BE2C (cell line): Measurements from ENCODE around the gene ANKRD11.
A peak's percentile ranks its signal among the peaks of the same experiment; 100 is the strongest.

ENCODE experiments used
- DNase-seq: peaks from one replicate; pipeline ENCODE4 v3.0.0-alpha.2; 2020
- H3K27me3 ChIP-seq: fragments of 250-450 bp; sonication (Bioruptor Pico); 2 replicates; pipeline ENCODE4 v1.5.1; 2020; ENCODE audit warnings: mild to moderate bottlenecking
- H3K36me3 ChIP-seq: fragments of 250-450 bp; sonication (Bioruptor Pico); 2 replicates; pipeline ENCODE4 v1.5.1; 2020; ENCODE audit warnings: mild to moderate bottlenecking
- H3K4me1 ChIP-seq: fragments of 250-450 bp; sonication (Bioruptor Pico); 2 replicates; pipeline ENCODE4 v1.5.1; 2020
- H3K4me3 ChIP-seq: 2 replicates; pipeline ENCODE4 v1.5.1; 2011; ENCODE audit warnings: low read depth, low read length
- H3K9me3 ChIP-seq: fragments of 250-450 bp; sonication (Bioruptor Pico); 2 replicates; pipeline ENCODE4 v1.5.1; 2020
- TF ChIP-seq, protein P1 (sequence below): IDR thresholded peaks from 2 replicates; pipeline ENCODE4 v1.5.1; 2012; ENCODE audit warnings: mild to moderate bottlenecking, low read depth, low read length

Gene ANKRD11

DNA sequence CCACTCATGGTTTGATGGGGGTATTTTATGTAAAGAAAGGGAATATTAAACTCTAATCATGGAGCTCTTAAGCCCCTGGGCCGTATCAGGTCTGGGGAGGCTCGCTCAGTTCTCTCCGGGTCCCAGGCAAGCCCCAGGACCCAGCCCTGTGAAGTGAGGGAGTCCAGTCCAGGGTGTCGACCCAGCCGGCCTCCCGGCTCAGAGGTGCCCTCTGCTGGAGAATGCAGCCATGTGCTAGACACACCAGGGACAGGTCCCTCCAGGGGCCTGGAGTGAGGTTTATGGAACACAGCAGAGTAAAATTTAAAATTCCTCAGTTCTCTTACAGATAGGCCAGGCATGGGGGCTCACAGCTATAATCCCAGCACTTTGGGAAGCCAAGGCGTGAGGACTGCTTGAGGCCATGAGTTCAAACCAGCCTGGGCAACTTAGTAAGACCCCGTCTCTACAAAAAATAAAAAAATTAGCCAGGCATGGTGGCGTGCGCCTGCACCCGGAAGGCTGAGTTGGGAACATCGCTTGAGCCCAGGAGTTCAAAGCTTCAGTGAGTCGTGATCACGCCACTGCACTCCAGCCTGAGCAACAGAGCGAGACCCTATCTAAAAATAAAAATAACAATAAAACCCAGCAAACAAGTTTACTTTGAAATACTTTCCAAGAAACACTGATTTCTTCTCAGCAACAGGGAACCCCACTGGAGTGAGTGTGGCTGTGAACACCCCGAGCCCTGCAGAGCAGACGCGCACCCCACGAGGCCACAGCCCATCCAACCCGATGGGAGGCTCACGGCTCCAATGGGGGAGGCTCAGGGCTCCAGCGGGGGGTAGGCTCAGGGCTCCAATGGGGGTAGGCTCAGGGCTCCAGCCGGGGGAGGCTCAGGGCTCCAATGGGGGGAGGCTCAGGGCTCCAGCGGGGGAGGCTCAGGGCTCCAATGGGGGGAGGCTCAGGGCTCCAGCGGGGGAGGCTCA, 200.6 kb downstream of the ANKRD11 start:
- no peak overlapping the region for H3K4me3 ChIP-seq
- H3K36me3 ChIP-seq: peaks cover 46% of the 10 kb centered on the region
- H3K4me1 ChIP-seq: no peaks in the 10 kb centered on the region
- peak; percentile 87 for DNase-seq
- H3K27me3 ChIP-seq: no peaks in the 10 kb centered on the region
- H3K9me3 ChIP-seq: no peaks in the 10 kb centered on the region
- TF ChIP-seq, protein P1, sequence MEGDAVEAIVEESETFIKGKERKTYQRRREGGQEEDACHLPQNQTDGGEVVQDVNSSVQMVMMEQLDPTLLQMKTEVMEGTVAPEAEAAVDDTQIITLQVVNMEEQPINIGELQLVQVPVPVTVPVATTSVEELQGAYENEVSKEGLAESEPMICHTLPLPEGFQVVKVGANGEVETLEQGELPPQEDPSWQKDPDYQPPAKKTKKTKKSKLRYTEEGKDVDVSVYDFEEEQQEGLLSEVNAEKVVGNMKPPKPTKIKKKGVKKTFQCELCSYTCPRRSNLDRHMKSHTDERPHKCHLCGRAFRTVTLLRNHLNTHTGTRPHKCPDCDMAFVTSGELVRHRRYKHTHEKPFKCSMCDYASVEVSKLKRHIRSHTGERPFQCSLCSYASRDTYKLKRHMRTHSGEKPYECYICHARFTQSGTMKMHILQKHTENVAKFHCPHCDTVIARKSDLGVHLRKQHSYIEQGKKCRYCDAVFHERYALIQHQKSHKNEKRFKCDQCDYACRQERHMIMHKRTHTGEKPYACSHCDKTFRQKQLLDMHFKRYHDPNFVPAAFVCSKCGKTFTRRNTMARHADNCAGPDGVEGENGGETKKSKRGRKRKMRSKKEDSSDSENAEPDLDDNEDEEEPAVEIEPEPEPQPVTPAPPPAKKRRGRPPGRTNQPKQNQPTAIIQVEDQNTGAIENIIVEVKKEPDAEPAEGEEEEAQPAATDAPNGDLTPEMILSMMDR: peak; percentile 94

DNA sequence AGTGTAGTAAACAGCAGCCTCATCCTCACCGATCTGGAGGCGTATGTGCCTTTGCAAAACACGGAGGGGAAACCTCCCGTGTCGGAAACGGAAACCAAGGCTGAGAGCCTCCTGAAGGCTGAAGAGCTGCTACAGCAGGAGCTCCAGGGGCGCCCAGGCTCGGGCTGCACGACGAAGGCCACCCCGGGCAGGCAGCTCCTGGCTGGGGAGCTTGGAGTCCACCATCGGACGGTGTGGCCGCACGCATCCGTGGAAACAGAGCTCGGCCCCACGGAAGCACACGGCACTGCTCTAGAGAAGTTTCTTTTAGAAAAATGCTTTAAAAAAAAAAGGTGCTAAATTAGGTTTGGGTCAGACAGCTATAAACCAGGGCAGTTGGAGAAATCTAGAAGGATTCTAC, 201.4 kb downstream of the ANKRD11 start:
- no peak overlapping the region for H3K4me3 ChIP-seq
- TF ChIP-seq, protein P1: no peak
- DNase-seq: no peak
- H3K9me3 ChIP-seq: no peaks in the 10 kb centered on the region
- peaks cover 53% of the 10 kb centered on the region for H3K36me3 ChIP-seq
- H3K4me1 ChIP-seq: no peaks in the 10 kb centered on the region
- no peaks in the 10 kb centered on the region for H3K27me3 ChIP-seq

DNA sequence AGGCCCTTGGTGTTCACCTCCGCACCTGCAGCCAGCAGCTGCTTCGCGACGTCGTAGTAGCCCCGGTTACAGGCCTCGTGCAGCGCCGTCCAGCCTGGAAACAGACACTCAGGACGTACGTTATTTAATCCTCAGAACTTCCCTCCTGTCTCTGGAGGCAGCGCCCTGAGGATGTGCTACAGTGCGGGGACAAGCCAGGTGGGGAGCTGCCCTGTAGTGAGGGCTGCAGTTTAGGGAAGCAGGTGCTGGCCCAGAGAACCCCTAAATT, 201.8 kb downstream of the ANKRD11 start:
- H3K4me1 ChIP-seq: no peaks in the 10 kb centered on the region
- H3K9me3 ChIP-seq: no peaks in the 10 kb centered on the region
- H3K36me3 ChIP-seq: peaks cover 57% of the 10 kb centered on the region
- no peaks in the 10 kb centered on the region for H3K27me3 ChIP-seq
- no peak overlapping the region for H3K4me3 ChIP-seq
- TF ChIP-seq, protein P1: no peak
- no peak for DNase-seq

DNA sequence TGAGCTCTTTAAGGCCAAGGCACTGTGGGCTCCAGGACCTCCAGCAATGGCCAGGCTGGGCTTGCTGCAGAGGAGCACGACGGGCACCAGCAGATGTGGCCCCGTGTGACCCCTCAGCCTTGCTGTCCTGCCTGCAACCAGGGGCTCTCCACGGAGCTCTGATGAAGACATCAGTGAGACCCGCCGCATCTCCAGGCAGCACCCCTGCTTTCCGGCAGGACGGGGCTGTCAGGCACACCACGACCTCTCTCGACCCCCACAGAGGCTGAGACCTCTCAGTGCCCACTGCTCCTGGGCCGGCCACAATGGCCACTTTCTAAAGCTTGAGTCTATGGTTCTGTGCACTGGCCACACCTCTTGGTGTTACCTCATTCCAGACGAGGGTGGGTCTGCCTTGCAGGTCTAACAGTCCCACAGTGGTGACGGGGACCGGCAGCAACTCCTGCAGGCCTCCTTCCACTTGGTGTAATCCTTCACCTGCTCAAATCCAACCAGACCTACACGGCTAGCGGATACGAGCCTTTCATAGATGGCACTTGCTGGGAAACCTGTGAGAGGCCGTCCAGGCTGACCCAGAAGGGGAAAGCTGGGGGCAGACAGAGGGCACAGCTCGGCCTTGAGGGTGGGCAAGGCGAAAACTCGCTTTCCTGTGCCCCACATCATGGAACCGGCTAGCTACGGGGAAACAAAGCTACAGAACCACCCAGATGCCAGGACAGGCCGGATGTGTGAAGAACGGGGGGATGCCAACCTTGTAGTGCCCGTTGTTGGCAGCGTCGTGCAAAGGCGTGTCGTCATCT, 202.4 kb downstream of the ANKRD11 start:
- H3K36me3 ChIP-seq: peaks cover 62% of the 10 kb centered on the region
- no peak overlapping the region for H3K4me3 ChIP-seq
- no peak for DNase-seq
- H3K27me3 ChIP-seq: no peaks in the 10 kb centered on the region
- TF ChIP-seq, protein P1: no peak
- no peaks in the 10 kb centered on the region for H3K9me3 ChIP-seq
- H3K4me1 ChIP-seq: no peaks in the 10 kb centered on the region

DNA sequence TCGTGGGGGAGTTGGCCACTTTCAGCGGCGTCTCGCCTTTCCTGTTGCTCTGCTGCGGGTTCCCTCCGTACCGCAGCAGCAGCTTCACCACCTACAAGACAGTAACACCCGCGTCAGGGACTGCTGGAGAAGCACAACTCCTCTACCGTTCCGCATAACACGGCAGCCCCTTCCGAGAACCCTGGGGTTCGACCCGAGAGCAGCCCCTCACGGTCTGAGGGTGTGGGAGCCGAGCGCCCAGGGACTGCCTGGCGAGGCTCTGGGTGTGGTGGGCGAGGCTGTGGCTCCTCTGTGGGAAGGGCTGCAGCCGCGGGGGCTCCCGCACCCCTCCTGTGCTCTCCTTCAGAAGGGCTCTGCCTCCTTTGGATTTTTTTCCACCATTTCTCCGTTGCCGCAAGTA, 204.3 kb downstream of the ANKRD11 start:
- no peaks in the 10 kb centered on the region for H3K9me3 ChIP-seq
- peaks cover 73% of the 10 kb centered on the region for H3K36me3 ChIP-seq
- no peak overlapping the region for H3K4me3 ChIP-seq
- no peak for DNase-seq
- H3K4me1 ChIP-seq: no peaks in the 10 kb centered on the region
- TF ChIP-seq, protein P1: no peak
- no peaks in the 10 kb centered on the region for H3K27me3 ChIP-seq

DNA sequence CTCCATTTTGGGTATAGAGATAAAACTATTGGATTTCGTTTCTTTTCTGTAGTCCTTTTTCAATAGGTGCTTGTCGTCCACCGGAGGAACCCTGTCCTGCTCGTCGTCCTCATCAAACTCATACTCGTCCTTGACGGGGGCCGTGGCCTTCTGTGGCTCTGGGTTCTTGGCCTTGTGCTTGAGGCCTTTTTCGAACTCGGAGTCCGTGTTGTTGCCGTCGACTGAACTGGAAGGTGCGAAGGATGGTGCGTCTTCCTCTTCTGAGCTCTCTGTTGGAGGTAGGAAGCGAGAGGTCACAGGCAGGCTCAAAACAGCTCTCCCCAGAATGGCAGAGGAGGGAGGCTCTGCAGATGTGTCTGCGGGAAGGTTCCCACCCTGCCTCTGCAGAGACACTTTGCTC, 205.0 kb downstream of the ANKRD11 start:
- no peak overlapping the region for H3K4me3 ChIP-seq
- H3K4me1 ChIP-seq: no peaks in the 10 kb centered on the region
- no peak for DNase-seq
- TF ChIP-seq, protein P1: no peak
- peaks cover 80% of the 10 kb centered on the region for H3K36me3 ChIP-seq
- H3K9me3 ChIP-seq: no peaks in the 10 kb centered on the region
- H3K27me3 ChIP-seq: no peaks in the 10 kb centered on the region
